Fibroblast of mammary gland (primary cell): ENCODE results near the gene ZNF346.

Experiments
- DNase-seq: peaks from one replicate; pipeline ENCODE4 v3.0.0-alpha.2; 2010; ENCODE audit warnings: low read depth
- H3K4me3 ChIP-seq: 2 replicates; pipeline ENCODE4 v1.5.1; 2011; ENCODE audit warnings: low read depth, mild to moderate bottlenecking, low read length, moderate library complexity; ENCODE audit not compliant: control insufficient read depth
- CTCF ChIP-seq: conservative IDR thresholded peaks from 2 replicates; pipeline ENCODE4 v1.5.1; 2011; ENCODE audit warnings: low read depth, low read length, inconsistent platforms; ENCODE audit not compliant: control insufficient read depth, insufficient read depth

ZNF346 gene

GRCh38 chr5:177066224-177066623 lies 43.7 kb downstream of the ZNF346 start:
- DNase-seq, result no peak
- no peak for TF ChIP-seq CTCF

GRCh38 chr5:177067503-177067902 lies 45.0 kb downstream of the ZNF346 start:
- H3K4me3 ChIP-seq, result no peak overlapping the region
- no peak for TF ChIP-seq CTCF
- DNase-seq, result no peak

More at GRCh38 chr5:177066224-177066623, 43.7 kb downstream of the ZNF346 start:
- no peak overlapping the region for H3K4me3 ChIP-seq

DNA sequence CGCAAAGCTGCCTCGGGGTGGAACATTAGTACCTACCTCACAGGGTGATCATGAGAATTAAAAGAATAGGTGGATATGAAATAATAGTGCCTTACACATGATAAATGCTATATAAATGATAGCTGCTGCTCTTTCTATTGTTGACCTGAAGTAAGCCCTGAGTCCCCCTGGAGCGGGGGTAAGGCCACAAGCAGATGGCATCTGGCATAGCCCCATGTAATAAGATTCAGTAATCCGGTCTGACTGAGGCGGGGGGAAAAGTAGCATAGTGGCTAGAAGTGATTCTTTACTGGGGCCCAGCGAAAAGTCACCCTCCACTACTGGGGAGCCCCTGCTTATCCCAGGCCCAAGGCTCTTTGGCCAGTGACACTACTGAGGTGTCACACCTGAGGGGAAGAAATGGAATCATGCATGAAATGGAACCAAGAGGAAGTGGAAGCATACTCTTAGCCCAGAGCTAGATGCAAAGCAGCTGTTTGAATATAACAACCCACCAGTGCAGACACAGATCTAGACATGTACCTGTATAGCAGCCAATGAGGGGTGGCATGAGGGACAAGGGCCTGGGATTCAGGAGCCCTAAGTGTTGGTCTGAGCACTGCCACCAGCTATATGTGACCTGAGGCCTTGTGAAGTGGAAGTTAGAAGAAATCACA lies 48.2 kb downstream of the ZNF346 start:
- no peak for DNase-seq
- H3K4me3 ChIP-seq, result no peak overlapping the region
- no peak for TF ChIP-seq CTCF

- H3K4me3 ChIP-seq, result no peak overlapping the region
These were observed 49.3 kb downstream of the ZNF346 start for GRCh38 chr5:177071666-177072385.

DNA sequence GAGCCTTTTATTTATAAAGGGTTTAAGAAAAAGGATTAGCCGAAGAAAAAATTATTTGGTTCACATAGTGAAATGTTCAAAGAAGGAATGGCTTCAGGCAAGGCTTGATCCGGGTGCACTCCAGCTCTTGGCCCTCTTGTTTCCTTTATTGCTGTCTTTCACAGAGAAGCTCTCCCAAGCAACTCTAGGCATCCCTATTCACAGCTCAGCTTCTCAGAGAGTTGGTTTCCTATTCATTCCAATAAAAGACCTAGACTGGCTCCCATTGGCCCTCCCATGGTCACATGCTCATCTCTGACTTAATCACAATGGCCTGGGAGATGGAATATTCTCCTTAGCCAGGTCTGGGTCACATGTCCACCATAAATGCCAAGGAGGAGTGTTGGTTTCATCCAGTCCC lies 54.8 kb downstream of the ZNF346 start:
- no peak for TF ChIP-seq CTCF
- peak; percentile 12 for DNase-seq
- no peak overlapping the region for H3K4me3 ChIP-seq

More at GRCh38 chr5:177071666-177072385, 49.3 kb downstream of the ZNF346 start:
- DNase-seq, result peak; percentile 82
- TF ChIP-seq CTCF, result peak; percentile 93

DNA sequence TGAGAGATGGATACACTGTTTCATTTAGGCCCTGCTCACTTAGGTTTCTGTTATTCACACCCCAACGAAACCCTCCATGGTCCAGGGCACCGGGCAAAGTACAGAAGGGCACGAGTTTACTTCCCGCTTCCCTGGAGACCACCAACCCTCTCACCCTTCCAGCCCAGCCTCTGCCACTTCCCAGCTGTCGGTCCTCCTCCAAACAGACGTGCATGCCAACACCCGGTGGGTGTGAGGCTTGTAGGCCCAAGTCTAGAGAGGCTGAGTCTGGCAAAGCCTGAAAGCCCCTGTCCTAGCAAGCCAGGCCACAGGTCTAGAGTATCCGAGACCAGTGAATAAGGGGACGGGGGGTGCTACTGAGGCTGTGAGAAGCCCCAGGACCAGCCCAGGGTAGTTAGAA lies 57.1 kb downstream of the ZNF346 start:
- DNase-seq, result no peak

More for the DNA sequence above, 57.1 kb downstream of the ZNF346 start:
- TF ChIP-seq CTCF, result no peak
- H3K4me3 ChIP-seq, result no peak overlapping the region
